IMR-90 (cell line): ENCODE measurements around the gene KLHDC10. TPM values are rescaled to one million over a fixed set of nuclear protein-coding genes. Genes with fewer than 3 reads are reported as not detected.

Experiments
- ATAC-seq: fragments of 200-7000 bp; cut with Tn5 transposase; 2 replicates; pipeline ENCODE4 v1.9.1; 2020; ENCODE audit warnings: low read depth, mild to moderate bottlenecking, moderate library complexity
- BruUV-seq: library from RNA; stranded (reverse); fragments of 400-500 nt; replicated peaks from 2 replicates; lab custom pipeline; 2021; lab: Mats Ljungman, UMichigan
- CTCF ChIA-PET: fragments of 300-600 bp; formaldehyde crosslinking; extraction: SDS; loops from one replicate; lab custom pipeline; 2021; ENCODE audit warnings: antibody characterized with exemption; lab: Yijun Ruan, JAX
- POLR2A ChIA-PET: fragments of 300-600 bp; sonication (Branson Sonifier 250); formaldehyde crosslinking; loops from one replicate; lab custom pipeline; 2022; ENCODE audit warnings: antibody characterized with exemption; ENCODE audit not compliant: unreplicated experiment; lab: Charles Lee
- DNase-seq: peaks from one replicate; pipeline ENCODE4 v3.0.0; 2013
- H2AFZ ChIP-seq: replicated peaks from 2 replicates; pipeline ENCODE3; 2013; ENCODE audit warnings: low read length, mild to moderate bottlenecking; ENCODE audit not compliant: poor library complexity
- H2AK5ac ChIP-seq: 2 replicates; pipeline ENCODE4 v1.6.1; 2013; ENCODE audit warnings: low read depth, low read length, inconsistent platforms
- H2AK9ac ChIP-seq: replicated peaks from 2 replicates; pipeline ENCODE3; 2013; ENCODE audit warnings: mild to moderate bottlenecking, low read depth, low read length, moderate library complexity; ENCODE audit not compliant: poor library complexity
- H2BK120ac ChIP-seq: 2 replicates; pipeline ENCODE4 v1.6.1; 2013; ENCODE audit warnings: low read depth, low read length, inconsistent platforms
- H2BK15ac ChIP-seq: 3 replicates; pipeline ENCODE4 v1.6.1; 2013; ENCODE audit warnings: low read depth, low read length, inconsistent platforms
- H2BK20ac ChIP-seq: 2 replicates; pipeline ENCODE4 v1.6.1; 2013; ENCODE audit warnings: low read depth, mild to moderate bottlenecking, inconsistent platforms, low read length, moderate library complexity
- H2BK5ac ChIP-seq: 2 replicates; pipeline ENCODE4 v1.6.1; 2013; ENCODE audit warnings: mild to moderate bottlenecking, low read depth, low read length, inconsistent platforms; ENCODE audit not compliant: poor library complexity, severe bottlenecking
- H3K14ac ChIP-seq: replicated peaks from 2 replicates; pipeline ENCODE4 v1.6.1; 2013; ENCODE audit warnings: low read depth, low read length, inconsistent platforms
- H3K18ac ChIP-seq: 2 replicates; pipeline ENCODE4 v1.6.1; 2013; ENCODE audit warnings: low read depth, low read length, control low read depth
- H3K23ac ChIP-seq: 2 replicates; pipeline ENCODE4 v1.6.1; 2013; ENCODE audit warnings: low read depth, low read length, inconsistent platforms
- H3K27ac ChIP-seq: 2 replicates; pipeline ENCODE4 v1.5.1; 2013; ENCODE audit warnings: mild to moderate bottlenecking, control low read depth, low read length; ENCODE audit not compliant: insufficient read depth
- H3K27me3 ChIP-seq: 2 replicates; pipeline ENCODE4 v1.6.1; 2013; ENCODE audit warnings: low read length; ENCODE audit not compliant: control insufficient read depth, insufficient read depth
- H3K36me3 ChIP-seq: 2 replicates; pipeline ENCODE4 v1.6.1; 2013; ENCODE audit warnings: low read length, mixed read lengths; ENCODE audit not compliant: control insufficient read depth, insufficient read depth
- H3K4ac ChIP-seq: 2 replicates; pipeline ENCODE4 v1.6.1; 2013; ENCODE audit warnings: low read depth, low read length, inconsistent platforms
- H3K4me1 ChIP-seq: 2 replicates; pipeline ENCODE4 v1.6.1; 2013; ENCODE audit warnings: low read length, mixed read lengths; ENCODE audit not compliant: control insufficient read depth, insufficient read depth
- H3K4me2 ChIP-seq: 2 replicates; pipeline ENCODE4 v1.6.1; 2013; ENCODE audit warnings: low read depth, mild to moderate bottlenecking, control low read depth, low read length, moderate library complexity
- H3K4me3 ChIP-seq: 2 replicates; pipeline ENCODE4 v1.5.1; 2013; ENCODE audit warnings: low read depth, mild to moderate bottlenecking, control low read depth, low read length, moderate library complexity; ENCODE audit not compliant: insufficient read depth
- H3K56ac ChIP-seq: 2 replicates; pipeline ENCODE4 v1.6.1; 2013; ENCODE audit warnings: low read length, inconsistent platforms; ENCODE audit not compliant: insufficient read depth; ENCODE audit errors: extremely low read depth
- H3K79me1 ChIP-seq, 2 experiments: 2 replicates each; pipeline ENCODE4 v1.6.1; 2013; ENCODE audit warnings: low read length in 2 of 2, inconsistent platforms in 1 of 2, low read depth in 1 of 2
- H3K9ac ChIP-seq: 2 replicates; pipeline ENCODE4 v1.6.1; 2013; ENCODE audit warnings: low read depth, low read length, control low read depth
- H3K9me1 ChIP-seq: 2 replicates; pipeline ENCODE4 v1.6.1; 2013; ENCODE audit warnings: low read length, inconsistent platforms; ENCODE audit not compliant: insufficient read depth
- H3K9me3 ChIP-seq: 2 replicates; pipeline ENCODE4 v1.6.1; 2013; ENCODE audit warnings: low read length; ENCODE audit not compliant: control insufficient read depth, insufficient read depth
- H4K20me1 ChIP-seq: 2 replicates; pipeline ENCODE4 v1.6.1; 2013; ENCODE audit warnings: low read length, inconsistent platforms; ENCODE audit not compliant: insufficient read depth
- H4K5ac ChIP-seq: 2 replicates; pipeline ENCODE4 v1.6.1; 2013; ENCODE audit warnings: mild to moderate bottlenecking, low read depth, low read length, control low read depth
- H4K8ac ChIP-seq, 2 experiments: 2 replicates each; pipeline ENCODE4 v1.6.1; 2013; ENCODE audit warnings: low read depth in 2 of 2, low read length in 2 of 2, control low read depth in 1 of 2, inconsistent platforms in 1 of 2
- H4K91ac ChIP-seq: 2 replicates; pipeline ENCODE4 v1.6.1; 2013; ENCODE audit warnings: low read depth, low read length, inconsistent platforms; ENCODE audit not compliant: insufficient read depth
- BHLHE40 ChIP-seq: fragments of 150-350 bp; IDR thresholded peaks from 2 replicates; pipeline ENCODE4 v1.6.1; 2016; ENCODE audit warnings: mild to moderate bottlenecking, low read depth, low read length
- CEBPB ChIP-seq: IDR thresholded peaks from 2 replicates; pipeline ENCODE4 v1.6.1; 2012; ENCODE audit warnings: low read depth, low read length, improper control_type of control experiment
- CHD1 ChIP-seq: IDR thresholded peaks from 2 replicates; pipeline ENCODE4 v1.6.1; 2012; ENCODE audit warnings: low read depth, low read length, improper control_type of control experiment
- CTCF ChIP-seq: conservative IDR thresholded peaks from 2 replicates; pipeline ENCODE4 v1.5.1; 2012; ENCODE audit warnings: mild to moderate bottlenecking, low read depth, low read length, improper control_type of control experiment
- ELK1 ChIP-seq: fragments of 150-350 bp; IDR thresholded peaks from 2 replicates; pipeline ENCODE4 v1.6.1; 2016; ENCODE audit warnings: low read depth, mild to moderate bottlenecking, low read length, moderate library complexity, borderline replicate concordance
- FOS ChIP-seq: fragments of 150-350 bp; IDR thresholded peaks from 2 replicates; pipeline ENCODE4 v1.6.1; 2016; ENCODE audit warnings: low read depth, low read length
- MAFK ChIP-seq: IDR thresholded peaks from 2 replicates; pipeline ENCODE4 v1.6.1; 2012; ENCODE audit warnings: low read depth, low read length, improper control_type of control experiment
- MAZ ChIP-seq: IDR thresholded peaks from 2 replicates; pipeline ENCODE4 v1.6.1; 2012; ENCODE audit warnings: low read depth, mild to moderate bottlenecking, low read length, improper control_type of control experiment, moderate library complexity, borderline replicate concordance
- MXI1 ChIP-seq: IDR thresholded peaks from 2 replicates; pipeline ENCODE4 v1.6.1; 2012; ENCODE audit warnings: low read depth, mild to moderate bottlenecking, low read length, moderate library complexity, borderline replicate concordance
- NFE2L2 ChIP-seq: fragments of 150-350 bp; IDR thresholded peaks from 2 replicates; pipeline ENCODE4 v1.6.1; 2016; ENCODE audit warnings: low read depth, mild to moderate bottlenecking, low read length
- POLR2A ChIP-seq: IDR thresholded peaks from 2 replicates; pipeline ENCODE4 v1.6.1; 2012; ENCODE audit warnings: mild to moderate bottlenecking, low read depth, low read length
- RAD21 ChIP-seq: IDR thresholded peaks from 2 replicates; pipeline ENCODE4 v1.6.1; 2012; ENCODE audit warnings: low read length, improper control_type of control experiment
- RCOR1 ChIP-seq: IDR thresholded peaks from 2 replicates; pipeline ENCODE4 v1.6.1; 2012; ENCODE audit warnings: mild to moderate bottlenecking, low read length, improper control_type of control experiment; ENCODE audit not compliant: insufficient replicate concordance
- RFX5 ChIP-seq: IDR thresholded peaks from 2 replicates; pipeline ENCODE4 v1.8.0; 2012; ENCODE audit warnings: low read depth, mild to moderate bottlenecking, low read length, moderate library complexity
- SMC3 ChIP-seq: fragments of 150-350 bp; IDR thresholded peaks from 2 replicates; pipeline ENCODE4 v1.6.1; 2016; ENCODE audit warnings: low read depth, mild to moderate bottlenecking, antibody characterized with exemption, low read length, moderate library complexity
- USF2 ChIP-seq: fragments of 150-350 bp; IDR thresholded peaks from 2 replicates; pipeline ENCODE4 v1.6.1; 2017; ENCODE audit warnings: mild to moderate bottlenecking, antibody characterized with exemption, low read length, low read depth
- WGBS, 2 experiments: methylation state at CpG; one replicate each; pipeline versions ENCODE4 v1.1.5 to v1.1.7; 2013; ENCODE audit warnings: missing lambda C conversion rate in 2 of 2; ENCODE audit not compliant: insufficient read length in 1 of 2; ENCODE audit errors: extremely low coverage in 2 of 2; 5-methylcytosine and 5-hydroxymethylcytosine counted together
- dilution Hi-C: fragments of 300-500 bp; cut with HindIII; formaldehyde crosslinking; loops from one replicate; pipeline ENCODE4 v1.14.3; 2018; ENCODE audit warnings: low sequenced_read_pairs; ENCODE audit not compliant: unreplicated experiment
- in situ Hi-C: fragments of 300-500 bp; cut with MboI; formaldehyde crosslinking; loops from 3 replicates; pipeline ENCODE4 v1.14.3; 2019; ENCODE audit warnings: low sequenced_read_pairs, inconsistent platforms, mixed read lengths
- intact Hi-C: fragments of 100-400 bp; cut with micrococcal nuclease; formaldehyde crosslinking; loops from 2 replicates; pipeline ENCODE4 v1.10.0; 2022
- polyA plus RNA-seq, 3 experiments: library from polyadenylated mRNA; depleted of rRNA; stranded (reverse); fragments of >200 nt; gene quantifications; 2 replicates each; pipeline ENCODE4 v1.2.3, GENCODE V29; 2012; ENCODE audit warnings: low replicate concordance in 1 of 3
- total RNA-seq: library from RNA; depleted of rRNA; stranded (reverse); fragments of >200 nt; gene quantifications from 2 replicates; pipeline ENCODE4 v1.2.3, GENCODE V29; 2012

The KLHDC10 gene
- total and polyA plus RNA-seq, 2 of the 4 experiments (the other 2 are of a cell fraction) = 12.4 to 27.1 TPM

GRCh38 chr7:130143334-130143732, 73.0 kb downstream of the KLHDC10 start:
- Histone ChIP-seq H3K9me3 (no peaks in the 10 kb centered on the region), H4K91ac (no peak overlapping the region), H3K23ac (no peak overlapping the region), H2BK5ac (no peak overlapping the region), H3K56ac (no peak overlapping the region), H3K36me3 (peaks cover 6% of the 10 kb centered on the region; the same call in 1 of the 2 replicates), H4K5ac (no peak overlapping the region), H4K20me1 (no peaks in the 10 kb centered on the region), H3K4me2 (no peak overlapping the region), H3K9ac (no peak overlapping the region), H2BK120ac (no peak overlapping the region; the same call in 1 of the 2 replicates), H3K27me3 (no peaks in the 10 kb centered on the region), H3K4ac (no peak overlapping the region), H2AFZ (no peak overlapping the region), H2AK9ac (no peak overlapping the region), H3K4me1 (peaks cover 19% of the 10 kb centered on the region), H3K27ac (no peak overlapping the region), H2BK15ac (no peak overlapping the region), H3K9me1 (peaks cover 3% of the 10 kb centered on the region; the same call in 1 of the 2 replicates), H3K18ac (no peak overlapping the region), H2BK20ac (no peak overlapping the region), H3K14ac (no peak overlapping the region), H3K79me1 (no peaks in the 10 kb centered on the region), H2AK5ac (no peak overlapping the region), H3K4me3 (no peak overlapping the region), H4K8ac (no peak overlapping the region)
- no peak for ATAC-seq
- in situ Hi-C loops = no loop called here
- dilution Hi-C loops = no loop called here
- CTCF ChIA-PET = no interaction called here
- DNase-seq = no peak
- POLR2A ChIA-PET = no interaction called here
- BruUV-seq = no TSS peak
- WGBS, 2 experiments = 100% methylated on average over 3 of the region's 5 CpGs; no CpG with 5 or more reads in 1 of the 2 experiments
- intact Hi-C loops = no loop called here
- TF ChIP-seq NFE2L2 (no peak), SMC3 (no peak), CEBPB (no peak), CHD1 (no peak), RAD21 (no peak), MAZ (no peak), MAFK (no peak), RCOR1 (no peak), CTCF (no peak), RFX5 (no peak), POLR2A (no peak), ELK1 (no peak), BHLHE40 (no peak), FOS (no peak), MXI1 (no peak), USF2 (no peak)
